HG03097 (cell line): ENCODE data around the gene RABAC1.

ENCODE experiments used
- ATAC-seq: cut with Tn5 transposase; IDR thresholded peaks from one replicate; pipeline ENCODE4 v1.9.1; 2021; ENCODE audit not compliant: unreplicated experiment, low FRiP score

RABAC1 gene

GRCh38 chr19:41930322-41930722, 28.8 kb downstream of the RABAC1 start:
- no peak for ATAC-seq

GRCh38 chr19:41929536-41930071, 29.5 kb downstream of the RABAC1 start:
- ATAC-seq, result no peak

GRCh38 chr19:41928754-41929535, 30.2 kb downstream of the RABAC1 start:
- no peak for ATAC-seq

- ATAC-seq, result no peak
Measured at GRCh38 chr19:41928221-41928683, 30.9 kb downstream of the RABAC1 start, which contains the start of gene ERFL. Gene ERFL, minus strand, starts transcription at chr19:41928449. Its CDS starts 15,530 bp downstream, at chr19:41912919.

- no peak for ATAC-seq
Measured at GRCh38 chr19:41927497-41928192, 31.5 kb downstream of the RABAC1 start.

- no peak for ATAC-seq
Measured at GRCh38 chr19:41926763-41927496, 32.2 kb downstream of the RABAC1 start.

GRCh38 chr19:41926028-41926762, 32.9 kb downstream of the RABAC1 start:
- ATAC-seq, result no peak

GRCh38 chr19:41925208-41926003, 33.7 kb downstream of the RABAC1 start:
- ATAC-seq, result no peak

GRCh38 chr19:41924151-41925145, 34.7 kb downstream of the RABAC1 start:
- ATAC-seq, result no peak

- no peak for ATAC-seq
Measured at GRCh38 chr19:41923045-41923788, 35.9 kb downstream of the RABAC1 start.

GRCh38 chr19:41922585-41922984, 36.5 kb downstream of the RABAC1 start:
- ATAC-seq, result no peak

- ATAC-seq, result no peak
Measured at GRCh38 chr19:41921577-41922576, 37.2 kb downstream of the RABAC1 start.

GRCh38 chr19:41920882-41921576, 38.1 kb downstream of the RABAC1 start:
- ATAC-seq, result no peak

- ATAC-seq, result no peak
Measured at GRCh38 chr19:41919948-41920712, 39.0 kb downstream of the RABAC1 start.

- ATAC-seq, result no peak
Measured at GRCh38 chr19:41918653-41919244, 40.4 kb downstream of the RABAC1 start.
